Neutrophil (primary cell): ENCODE data around the gene EGR2.
"Not testable (repeated sequence)": the region's sequence is repeated elsewhere in the genome, so short reads cannot be mapped to it uniquely, and the experiment has no call there.

ENCODE experiments used
- H3K27ac ChIP-seq: fragments of 200-600 bp; sonication (generic); 2 replicates; pipeline ENCODE4 v1.5.1; 2016; ENCODE audit warnings: mild to moderate bottlenecking, moderate library complexity
- H3K27me3 ChIP-seq: fragments of 200-600 bp; sonication (generic); 2 replicates; pipeline ENCODE4 v1.6.0; 2016; ENCODE audit warnings: mild to moderate bottlenecking
- H3K36me3 ChIP-seq: fragments of 200-600 bp; sonication (generic); 2 replicates; pipeline ENCODE4 v1.5.1; 2017
- H3K4me1 ChIP-seq, 2 experiments: fragments of 200-600 bp in 1 of 2; sonication (generic) in 1 of 2; 1 replicate in 1 of 2; 2 replicates in 1 of 2; pipeline versions ENCODE4 v1.5.1 to v1.6.1; 2013 to 2016; ENCODE audit warnings: low read depth in 1 of 2, low read length in 1 of 2, mild to moderate bottlenecking in 1 of 2, moderate library complexity in 1 of 2; ENCODE audit not compliant: control insufficient read depth in 1 of 2, insufficient read depth in 1 of 2
- H3K4me3 ChIP-seq, 2 experiments: fragments of 200-600 bp in 1 of 2; sonication (generic) in 1 of 2; 1 replicate in 1 of 2; 2 replicates in 1 of 2; pipeline ENCODE4 v1.5.1; 2013 to 2016; ENCODE audit warnings: low read depth in 1 of 2, low read length in 1 of 2, mild to moderate bottlenecking in 1 of 2, moderate library complexity in 1 of 2
- H3K9me3 ChIP-seq: fragments of 200-600 bp; sonication (generic); 2 replicates; pipeline ENCODE4 v1.5.1; 2016
- CTCF ChIP-seq: fragments of 200-600 bp; sonication (generic); IDR thresholded peaks from 2 replicates; pipeline ENCODE4 v1.5.1; 2016; ENCODE audit warnings: antibody characterized with exemption

The EGR2 gene

DNA sequence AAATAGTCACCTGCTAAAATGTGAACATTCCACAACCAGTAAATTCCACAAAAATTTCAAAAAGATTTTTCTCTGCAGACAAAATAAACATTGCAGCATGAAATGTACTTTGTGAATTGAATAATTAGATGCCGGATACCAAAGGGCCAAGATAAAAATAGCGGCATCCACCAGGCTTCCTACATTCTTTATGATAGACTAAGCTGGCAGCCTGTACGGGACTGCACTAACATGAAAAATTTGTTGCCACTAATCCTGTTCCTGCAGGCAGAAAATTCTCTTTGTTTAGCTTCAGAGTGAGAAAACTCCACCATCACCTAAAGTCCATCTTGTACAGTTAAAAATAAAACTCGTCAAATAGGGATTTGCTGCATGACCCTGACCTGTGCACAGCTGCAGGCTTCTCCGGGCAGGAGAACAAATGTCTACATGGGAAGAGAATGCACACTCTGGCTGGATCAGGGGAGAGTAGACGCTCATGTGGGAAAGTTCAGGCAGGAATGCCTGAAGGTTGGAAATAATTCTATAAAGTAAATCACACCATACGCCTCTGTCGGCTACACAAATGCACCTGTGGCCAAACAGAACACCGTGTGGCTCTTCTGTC, 27.2 kb downstream of the EGR2 start:
- Histone ChIP-seq H3K9me3 (no peaks in the 10 kb centered on the region), H3K36me3 (no peaks in the 10 kb centered on the region), H3K27me3 (peaks cover 28% of the 10 kb centered on the region), H3K4me1 (no peaks in the 10 kb centered on the region), H3K4me3 (no peak overlapping the region), H3K27ac (no peak overlapping the region)
- no peak for TF ChIP-seq CTCF

DNA sequence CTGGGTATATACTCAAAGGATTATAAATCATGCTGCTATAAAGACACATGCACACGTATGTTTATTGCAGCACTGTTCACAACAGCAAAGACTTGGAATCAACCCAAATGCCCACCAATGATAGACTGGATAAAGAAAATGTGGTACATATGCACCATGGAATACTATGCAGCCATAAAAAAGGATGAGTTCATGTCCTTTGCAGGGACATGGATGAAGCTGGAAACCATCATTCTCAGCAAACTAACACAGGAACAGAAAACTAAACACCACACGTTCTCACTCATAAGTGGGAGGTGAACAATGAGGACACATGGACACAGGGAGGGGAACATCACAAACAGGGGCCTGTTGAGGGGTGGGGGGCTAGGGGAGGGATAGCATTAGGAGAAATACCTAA, 27.9 kb downstream of the EGR2 start:
- H3K36me3 ChIP-seq, H3K9me3 ChIP-seq, H3K27ac ChIP-seq, H3K4me3 ChIP-seq, H3K4me1 ChIP-seq: not testable (repeated sequence)
- peaks cover 21% of the 10 kb centered on the region for H3K27me3 ChIP-seq

- H3K27ac ChIP-seq, H3K4me3 ChIP-seq, H3K4me1 ChIP-seq, H3K36me3 ChIP-seq, H3K9me3 ChIP-seq: not testable (repeated sequence)
- peaks cover 19% of the 10 kb centered on the region for H3K27me3 ChIP-seq
These were observed 31.6 kb downstream of the EGR2 start for GRCh38 chr10:62784537-62784936.

- no peak overlapping the region for H3K27ac ChIP-seq
- no peaks in the 10 kb centered on the region for H3K9me3 ChIP-seq
- H3K4me3 ChIP-seq, result no peak overlapping the region
- H3K4me1 ChIP-seq, result no peaks in the 10 kb centered on the region
- H3K36me3 ChIP-seq, result no peaks in the 10 kb centered on the region
- no peak for TF ChIP-seq CTCF
- H3K27me3 ChIP-seq, result peaks cover 34% of the 10 kb centered on the region
These were observed 36.5 kb downstream of the EGR2 start for GRCh38 chr10:62779487-62780248.

GRCh38 chr10:62778125-62778524, 38.0 kb downstream of the EGR2 start:
- no peak for TF ChIP-seq CTCF
- H3K27me3 ChIP-seq, result peaks cover 45% of the 10 kb centered on the region
- H3K4me1 ChIP-seq, result no peaks in the 10 kb centered on the region

GRCh38 chr10:62772186-62772974, 43.8 kb downstream of the EGR2 start:
- no peak overlapping the region for H3K27ac ChIP-seq
- peaks cover 33% of the 10 kb centered on the region for H3K27me3 ChIP-seq
- no peak for TF ChIP-seq CTCF
- H3K9me3 ChIP-seq, result no peaks in the 10 kb centered on the region
- no peak overlapping the region for H3K4me3 ChIP-seq
- no peaks in the 10 kb centered on the region for H3K36me3 ChIP-seq
- no peaks in the 10 kb centered on the region for H3K4me1 ChIP-seq

More at GRCh38 chr10:62778125-62778524, 38.0 kb downstream of the EGR2 start:
- Histone ChIP-seq H3K9me3 (no peaks in the 10 kb centered on the region), H3K27ac (no peak overlapping the region), H3K36me3 (no peaks in the 10 kb centered on the region), H3K4me3 (no peak overlapping the region)
